Thyroid gland (tissue), 4 donors: Measurements from ENCODE around the gene ADAMTS17.

Source experiments
- POLR2A ChIP-seq, 2 donors: fragments of 450-650 bp; IDR thresholded peaks; one replicate each; pipeline ENCODE4 v1.6.1; 2017; ENCODE audit warnings: antibody characterized with exemption in 2 of 2, mild to moderate bottlenecking in 2 of 2, moderate library complexity in 1 of 2
- TF ChIP-seq, protein P1 (sequence below), 6 experiments: fragments of 200-600 bp in 3 of 6; fragments of 450-650 bp in 3 of 6; sonication (generic) in 3 of 6; IDR thresholded peaks; one replicate each; pipeline ENCODE4 v1.5.1; 2016 to 2019; ENCODE audit warnings: antibody characterized with exemption in 6 of 6, mild to moderate bottlenecking in 2 of 6, inconsistent platforms in 1 of 6, moderate library complexity in 1 of 6

DNA sequence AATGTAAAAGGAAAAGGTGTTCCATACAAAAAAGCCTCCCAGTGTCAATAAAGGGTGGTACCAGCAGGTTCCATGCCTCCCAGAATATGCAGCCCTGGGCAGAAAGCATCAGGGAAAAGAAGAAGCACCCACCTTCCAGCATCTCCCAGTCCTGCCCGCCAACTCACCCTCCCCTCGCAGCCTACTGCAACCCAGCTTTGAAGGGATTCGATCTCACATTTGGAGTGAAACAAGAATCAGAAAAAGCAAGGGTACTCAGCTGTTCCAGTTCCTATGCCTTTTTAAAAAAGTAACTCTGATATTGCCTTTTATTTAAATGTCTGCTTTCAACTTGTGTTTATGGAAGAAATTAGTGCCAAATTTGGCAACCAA, 166.9 kb downstream of the ADAMTS17 start:
- no peak for TF ChIP-seq POLR2A (IDR thresholded peaks at IDR 0.05)
- TF ChIP-seq, protein P1, sequence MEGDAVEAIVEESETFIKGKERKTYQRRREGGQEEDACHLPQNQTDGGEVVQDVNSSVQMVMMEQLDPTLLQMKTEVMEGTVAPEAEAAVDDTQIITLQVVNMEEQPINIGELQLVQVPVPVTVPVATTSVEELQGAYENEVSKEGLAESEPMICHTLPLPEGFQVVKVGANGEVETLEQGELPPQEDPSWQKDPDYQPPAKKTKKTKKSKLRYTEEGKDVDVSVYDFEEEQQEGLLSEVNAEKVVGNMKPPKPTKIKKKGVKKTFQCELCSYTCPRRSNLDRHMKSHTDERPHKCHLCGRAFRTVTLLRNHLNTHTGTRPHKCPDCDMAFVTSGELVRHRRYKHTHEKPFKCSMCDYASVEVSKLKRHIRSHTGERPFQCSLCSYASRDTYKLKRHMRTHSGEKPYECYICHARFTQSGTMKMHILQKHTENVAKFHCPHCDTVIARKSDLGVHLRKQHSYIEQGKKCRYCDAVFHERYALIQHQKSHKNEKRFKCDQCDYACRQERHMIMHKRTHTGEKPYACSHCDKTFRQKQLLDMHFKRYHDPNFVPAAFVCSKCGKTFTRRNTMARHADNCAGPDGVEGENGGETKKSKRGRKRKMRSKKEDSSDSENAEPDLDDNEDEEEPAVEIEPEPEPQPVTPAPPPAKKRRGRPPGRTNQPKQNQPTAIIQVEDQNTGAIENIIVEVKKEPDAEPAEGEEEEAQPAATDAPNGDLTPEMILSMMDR (IDR thresholded peaks at IDR 0.05): no peak
